Esophagus squamous epithelium (tissue), 4 donors: ENCODE data around the gene TPPP2.

ENCODE experiments used
- POLR2A ChIP-seq, 4 donors: fragments of 450-650 bp; IDR thresholded peaks; one replicate each; pipeline ENCODE4 v1.6.1; 2017; ENCODE audit warnings: antibody characterized with exemption in 4 of 4, mild to moderate bottlenecking in 4 of 4, moderate library complexity in 3 of 4
- TF ChIP-seq, protein P1 (sequence below), 6 experiments: fragments of 450-650 bp in 4 of 6; fragments of 200-600 bp in 2 of 6; sonication (generic) in 2 of 6; IDR thresholded peaks; one replicate each; pipeline ENCODE4 v1.5.1; 2016 to 2019; ENCODE audit warnings: antibody characterized with exemption in 6 of 6, mild to moderate bottlenecking in 4 of 6, moderate library complexity in 4 of 6

- TF ChIP-seq, protein P1, sequence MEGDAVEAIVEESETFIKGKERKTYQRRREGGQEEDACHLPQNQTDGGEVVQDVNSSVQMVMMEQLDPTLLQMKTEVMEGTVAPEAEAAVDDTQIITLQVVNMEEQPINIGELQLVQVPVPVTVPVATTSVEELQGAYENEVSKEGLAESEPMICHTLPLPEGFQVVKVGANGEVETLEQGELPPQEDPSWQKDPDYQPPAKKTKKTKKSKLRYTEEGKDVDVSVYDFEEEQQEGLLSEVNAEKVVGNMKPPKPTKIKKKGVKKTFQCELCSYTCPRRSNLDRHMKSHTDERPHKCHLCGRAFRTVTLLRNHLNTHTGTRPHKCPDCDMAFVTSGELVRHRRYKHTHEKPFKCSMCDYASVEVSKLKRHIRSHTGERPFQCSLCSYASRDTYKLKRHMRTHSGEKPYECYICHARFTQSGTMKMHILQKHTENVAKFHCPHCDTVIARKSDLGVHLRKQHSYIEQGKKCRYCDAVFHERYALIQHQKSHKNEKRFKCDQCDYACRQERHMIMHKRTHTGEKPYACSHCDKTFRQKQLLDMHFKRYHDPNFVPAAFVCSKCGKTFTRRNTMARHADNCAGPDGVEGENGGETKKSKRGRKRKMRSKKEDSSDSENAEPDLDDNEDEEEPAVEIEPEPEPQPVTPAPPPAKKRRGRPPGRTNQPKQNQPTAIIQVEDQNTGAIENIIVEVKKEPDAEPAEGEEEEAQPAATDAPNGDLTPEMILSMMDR (IDR thresholded peaks at IDR 0.05): no peak
- TF ChIP-seq POLR2A (IDR thresholded peaks at IDR 0.05): no peak
Measured at GRCh38 chr14:21053184-21054122, 23.4 kb downstream of the TPPP2 start.
